Measurements from ENCODE around the gene NOL4L. TPM values are rescaled to one million over a fixed set of nuclear protein-coding genes. Genes with fewer than 3 reads are reported as not detected.

The NOL4L gene
- total and polyA plus RNA-seq, 11 donors, result 2.6 to 15.0 (median 6.7) TPM

DNA sequence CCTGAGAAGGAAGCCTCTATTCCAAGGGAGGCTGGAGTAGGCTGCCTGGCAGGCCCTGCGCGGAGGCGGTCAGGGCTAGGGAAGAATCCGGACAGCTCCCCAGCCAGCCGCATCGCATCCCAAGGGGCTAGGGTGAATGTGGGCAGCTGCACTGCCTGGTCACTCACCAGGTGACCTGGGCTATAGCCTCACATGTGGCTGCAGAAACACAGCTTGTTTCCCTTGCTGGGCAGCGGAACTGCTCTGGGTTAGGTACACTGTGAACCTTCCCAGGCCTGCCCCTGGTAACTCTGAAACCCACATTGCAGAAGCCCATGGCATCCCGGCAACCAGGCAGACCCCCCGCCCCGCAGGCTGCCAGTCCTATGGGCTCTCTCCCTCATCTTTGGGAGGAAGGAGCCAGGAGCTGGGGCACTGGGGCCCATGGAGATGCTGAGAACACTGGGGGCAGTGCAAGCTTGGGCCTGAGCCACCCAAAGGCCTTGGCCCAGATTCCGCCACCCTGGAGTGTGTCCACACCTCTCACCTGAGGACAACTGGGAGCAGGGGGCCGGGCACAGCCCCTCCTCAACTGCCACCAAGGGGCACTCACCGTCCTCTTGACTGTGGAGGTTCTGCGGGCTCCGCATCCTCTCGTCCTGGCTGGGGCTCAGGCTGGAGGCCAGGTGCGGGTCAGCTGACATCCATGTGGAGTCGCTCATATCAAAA is 111.0 kb downstream of the NOL4L start:
- WGBS, 4 donors, result 53 to 60% (median 57%) methylated on average over 10 to 18 of the region's 18 CpGs
- Histone ChIP-seq H3K4me3 (peak overlapping the region in 10 of 12 donors; percentile 16 to 60 (median 44)), H3K27me3 (no peaks in the 10 kb centered on the region), H3K4me1 (peaks cover 14 to 85% (median 62%) of the 10 kb centered on the region in 12 donors), H3K27ac (peak overlapping the region; percentile 51 to 95 (median 81)), H3K9me3 (no peaks in the 10 kb centered on the region), H3K36me3 (peaks cover 0 to 25% (median 0%) of the 10 kb centered on the region in 9 donors)
- ATAC-seq (peak in 1 of 4 donors; percentile 4), DNase-seq (peak in 2 of 5 donors; percentile 34 to 55)
- no peak for TF ChIP-seq POLR2A (IDR thresholded peaks at IDR 0.05)
- TF ChIP-seq, protein P1, sequence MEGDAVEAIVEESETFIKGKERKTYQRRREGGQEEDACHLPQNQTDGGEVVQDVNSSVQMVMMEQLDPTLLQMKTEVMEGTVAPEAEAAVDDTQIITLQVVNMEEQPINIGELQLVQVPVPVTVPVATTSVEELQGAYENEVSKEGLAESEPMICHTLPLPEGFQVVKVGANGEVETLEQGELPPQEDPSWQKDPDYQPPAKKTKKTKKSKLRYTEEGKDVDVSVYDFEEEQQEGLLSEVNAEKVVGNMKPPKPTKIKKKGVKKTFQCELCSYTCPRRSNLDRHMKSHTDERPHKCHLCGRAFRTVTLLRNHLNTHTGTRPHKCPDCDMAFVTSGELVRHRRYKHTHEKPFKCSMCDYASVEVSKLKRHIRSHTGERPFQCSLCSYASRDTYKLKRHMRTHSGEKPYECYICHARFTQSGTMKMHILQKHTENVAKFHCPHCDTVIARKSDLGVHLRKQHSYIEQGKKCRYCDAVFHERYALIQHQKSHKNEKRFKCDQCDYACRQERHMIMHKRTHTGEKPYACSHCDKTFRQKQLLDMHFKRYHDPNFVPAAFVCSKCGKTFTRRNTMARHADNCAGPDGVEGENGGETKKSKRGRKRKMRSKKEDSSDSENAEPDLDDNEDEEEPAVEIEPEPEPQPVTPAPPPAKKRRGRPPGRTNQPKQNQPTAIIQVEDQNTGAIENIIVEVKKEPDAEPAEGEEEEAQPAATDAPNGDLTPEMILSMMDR (IDR thresholded peaks at IDR 0.05), result no peak
- intact Hi-C loops (cut with DNase I), result loop anchor here in 1 of 10 donors (2.0 kb wide), 1 partner anchor 115 kb away; the partner anchor contains the start of gene ASXL1

DNA sequence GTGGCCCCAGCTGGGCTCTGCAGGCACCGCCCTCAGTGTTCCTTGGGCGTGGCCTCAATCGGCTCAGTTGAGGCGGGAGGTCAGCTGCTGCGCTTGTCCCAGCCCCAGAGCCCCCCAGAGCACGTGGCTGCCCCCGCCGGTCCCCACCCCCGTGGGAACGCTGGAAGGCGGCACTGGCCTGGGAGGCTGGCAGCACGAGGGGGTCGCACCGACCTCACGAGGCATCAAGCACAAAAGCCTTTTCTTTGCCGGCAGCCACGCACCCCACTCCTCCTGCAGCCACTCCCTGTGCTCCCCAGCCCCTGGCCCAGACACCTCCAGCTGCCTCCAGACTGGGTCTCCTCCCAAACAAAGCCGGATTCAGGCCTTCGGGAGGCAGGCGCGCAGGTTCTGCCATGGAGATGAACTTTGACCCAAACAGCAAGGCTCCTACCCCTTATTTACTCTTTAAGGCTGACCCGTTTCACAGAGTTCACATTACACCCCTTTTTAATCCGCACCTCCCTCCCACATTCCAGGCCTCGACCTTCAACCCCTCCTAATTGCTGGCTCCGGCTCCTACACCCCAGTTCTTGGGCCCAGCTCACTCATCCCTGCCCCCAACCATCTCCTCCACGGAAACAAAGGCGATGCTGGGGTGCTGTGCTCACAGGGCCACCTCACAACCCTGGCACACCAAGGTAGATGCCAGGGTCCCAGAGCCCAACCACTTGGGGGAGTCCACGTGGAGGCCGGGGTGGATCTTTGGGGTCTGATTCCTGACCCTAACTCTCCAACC is 111.7 kb downstream of the NOL4L start:
- peaks cover 0 to 25% (median 0%) of the 10 kb centered on the region in 9 donors for H3K36me3 ChIP-seq
- no peak for ATAC-seq
- peak in 3 of 5 donors; percentile 8 to 64 (median 32) for DNase-seq
- H3K27me3 ChIP-seq, result no peaks in the 10 kb centered on the region
- peak overlapping the region in 8 of 12 donors; percentile 35 to 60 (median 46) for H3K4me3 ChIP-seq
- intact Hi-C loops (cut with DNase I), result loop anchor here in 1 of 10 donors (2.0 kb wide), 1 partner anchor 115 kb away; the partner anchor contains the start of gene ASXL1
- TF ChIP-seq, protein P1 (IDR thresholded peaks at IDR 0.05), result no peak
- no peak for TF ChIP-seq POLR2A (IDR thresholded peaks at IDR 0.05)
- peak overlapping the region in 11 of 12 donors; percentile 51 to 95 (median 82) for H3K27ac ChIP-seq
- no peaks in the 10 kb centered on the region for H3K9me3 ChIP-seq
- 50 to 66% (median 60%) methylated on average over 18 to 29 of the region's 29 CpGs for WGBS, 4 donors
- peaks cover 14 to 91% (median 68%) of the 10 kb centered on the region in 12 donors for H3K4me1 ChIP-seq

DNA sequence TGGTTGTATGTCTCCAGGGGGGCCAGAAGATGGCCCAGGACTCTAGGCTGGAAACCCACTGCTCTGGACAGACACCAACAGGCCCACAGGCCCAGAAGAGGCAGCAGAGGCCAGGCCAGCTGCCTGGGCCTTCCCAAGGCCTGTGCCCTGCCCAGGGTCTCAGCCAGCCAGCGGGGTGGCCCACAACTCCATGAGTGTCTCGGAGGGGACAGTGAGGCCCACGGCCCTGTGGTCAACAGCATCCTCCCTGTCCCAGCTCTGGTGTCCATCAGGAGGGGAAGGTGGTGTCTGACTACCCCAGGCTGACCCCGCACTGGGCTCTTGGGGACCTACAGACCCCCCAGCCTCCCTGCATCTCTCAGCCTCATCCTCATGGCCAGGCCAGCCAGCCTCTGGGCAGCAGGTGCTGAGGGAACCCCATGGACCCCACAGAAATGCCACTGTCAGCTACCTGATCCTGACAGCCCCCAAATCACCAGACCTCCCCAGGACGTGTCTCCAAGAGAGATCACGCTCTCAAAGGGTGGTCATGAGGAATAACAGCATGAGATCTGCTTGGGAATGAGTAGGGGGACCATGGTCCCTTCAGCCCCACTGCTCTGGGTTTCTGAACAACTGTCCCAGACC is 112.4 kb downstream of the NOL4L start:
- peaks cover 14 to 95% (median 75%) of the 10 kb centered on the region in 12 donors for H3K4me1 ChIP-seq
- DNase-seq, result peak in 1 of 5 donors; percentile 32
- WGBS, 4 donors, result 91 to 95% (median 95%) methylated on average over 5 to 6 of the region's 6 CpGs
- H3K27me3 ChIP-seq, result no peaks in the 10 kb centered on the region
- peaks cover 0 to 25% (median 0%) of the 10 kb centered on the region in 9 donors for H3K36me3 ChIP-seq
- no peak for ATAC-seq
- TF ChIP-seq, protein P1 (IDR thresholded peaks at IDR 0.05), result no peak
- H3K27ac ChIP-seq, result peak overlapping the region in 10 of 12 donors; percentile 51 to 95 (median 82)
- H3K9me3 ChIP-seq, result no peaks in the 10 kb centered on the region
- intact Hi-C loops (cut with DNase I), result no loop called here
- H3K4me3 ChIP-seq, result no peak overlapping the region
